GM21447 (cell line): ENCODE measurements around the gene HOXA5.

Experiments used
- ATAC-seq: cut with Tn5 transposase; IDR thresholded peaks from one replicate; pipeline ENCODE4 v1.9.1; 2021; ENCODE audit not compliant: unreplicated experiment

Gene HOXA5

GRCh38 chr7:27160546-27161213 is 17.2 kb upstream of the HOXA5 start:
- ATAC-seq, result no peak

DNA sequence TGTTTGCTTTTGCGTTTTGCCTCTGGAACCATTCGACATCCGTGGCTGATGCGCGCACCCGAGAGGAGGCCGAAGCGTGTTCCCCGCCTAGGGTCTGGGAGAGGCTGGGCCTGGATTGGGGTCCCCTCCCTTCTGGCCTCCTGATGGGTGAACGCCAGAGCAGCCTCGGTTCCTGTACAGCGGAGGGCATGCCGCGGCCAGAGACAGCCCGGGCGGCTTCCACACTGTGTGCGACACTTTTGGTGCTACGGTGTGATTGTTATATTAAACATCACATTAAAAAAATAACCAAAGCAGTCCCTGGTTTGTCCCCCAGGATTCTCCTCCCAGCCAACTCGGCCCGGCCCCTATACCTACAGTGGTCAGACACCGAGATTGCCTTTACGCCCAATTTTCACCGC is 16.7 kb upstream of the HOXA5 start:
- no peak for ATAC-seq

- no peak for ATAC-seq
Measured at GRCh38 chr7:27159266-27160144, 16.0 kb upstream of the HOXA5 start.

- no peak for ATAC-seq
Measured at GRCh38 chr7:27158436-27159265, 15.2 kb upstream of the HOXA5 start.

- no peak for ATAC-seq
Measured at GRCh38 chr7:27157702-27158431, 14.4 kb upstream of the HOXA5 start.

- ATAC-seq, result no peak
Measured at GRCh38 chr7:27156916-27157701, 13.6 kb upstream of the HOXA5 start.

DNA sequence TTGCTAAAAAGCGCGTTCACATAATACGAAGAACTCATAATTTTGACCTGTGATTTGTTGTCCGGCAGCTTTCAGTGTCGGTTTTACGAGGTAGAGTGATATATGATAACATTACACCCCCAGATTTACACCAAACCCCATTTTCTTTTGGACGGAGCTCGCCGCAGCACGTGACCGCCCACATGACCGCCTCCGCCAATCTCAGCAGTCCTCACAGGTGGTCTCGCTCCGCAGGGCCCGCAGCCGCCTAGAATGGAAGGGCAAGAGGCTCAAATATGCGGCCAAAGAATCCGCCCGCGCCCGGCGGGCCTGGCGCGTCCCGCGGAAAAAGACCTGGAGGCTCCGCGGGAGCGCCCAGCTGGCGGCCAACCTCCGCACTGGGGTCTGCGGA is 13.0 kb upstream of the HOXA5 start, which contains the start of gene HOXA7:
Gene HOXA7, minus strand, starts transcription at position 168 of the 391 bp plus-strand sequence. Its CDS starts 130 bp downstream, at position 38.
- no peak for ATAC-seq

- no peak for ATAC-seq
Measured at GRCh38 chr7:27155816-27156507, 12.5 kb upstream of the HOXA5 start.

DNA sequence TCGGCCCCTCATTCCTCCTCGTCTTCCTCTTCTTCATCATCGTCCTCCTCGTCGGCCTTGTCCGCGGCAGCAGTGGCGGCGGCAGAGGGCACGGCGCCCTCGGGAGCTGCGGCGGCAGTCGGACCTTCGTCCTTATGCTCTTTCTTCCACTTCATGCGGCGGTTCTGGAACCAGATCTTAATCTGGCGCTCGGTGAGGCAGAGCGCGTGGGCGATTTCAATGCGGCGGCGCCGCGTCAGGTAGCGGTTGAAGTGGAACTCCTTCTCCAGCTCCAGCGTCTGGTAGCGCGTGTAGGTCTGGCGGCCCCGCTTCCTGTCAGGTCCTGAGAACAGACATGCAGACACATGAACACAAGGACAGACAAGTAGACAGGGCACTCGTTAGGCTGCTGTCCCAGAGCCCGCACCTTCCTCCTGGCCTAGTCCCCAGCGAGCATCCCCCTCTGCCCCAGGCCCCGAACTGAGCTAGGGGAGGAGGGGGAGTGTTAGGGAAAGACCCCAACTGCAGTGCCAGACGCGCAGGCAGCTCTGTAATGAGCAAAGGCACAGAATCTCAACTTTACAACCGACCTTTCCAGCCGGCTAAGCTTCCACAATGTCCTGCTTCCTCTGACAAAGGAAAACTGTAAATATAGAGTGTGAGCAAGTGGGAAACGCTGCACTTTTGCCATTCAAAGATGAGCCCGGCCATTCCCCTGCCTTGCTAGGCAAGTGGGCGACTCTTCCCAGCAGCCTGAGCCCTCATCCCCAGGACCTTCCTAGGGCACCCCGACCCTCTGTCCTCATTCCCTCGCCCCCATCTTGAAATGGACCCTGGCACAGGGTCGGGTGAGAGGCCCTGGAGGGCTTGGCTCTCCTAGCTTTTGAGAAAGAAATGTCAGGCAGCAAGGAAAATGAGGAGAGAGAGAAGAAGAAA is 11.7 kb upstream of the HOXA5 start:
- ATAC-seq, result no peak

DNA sequence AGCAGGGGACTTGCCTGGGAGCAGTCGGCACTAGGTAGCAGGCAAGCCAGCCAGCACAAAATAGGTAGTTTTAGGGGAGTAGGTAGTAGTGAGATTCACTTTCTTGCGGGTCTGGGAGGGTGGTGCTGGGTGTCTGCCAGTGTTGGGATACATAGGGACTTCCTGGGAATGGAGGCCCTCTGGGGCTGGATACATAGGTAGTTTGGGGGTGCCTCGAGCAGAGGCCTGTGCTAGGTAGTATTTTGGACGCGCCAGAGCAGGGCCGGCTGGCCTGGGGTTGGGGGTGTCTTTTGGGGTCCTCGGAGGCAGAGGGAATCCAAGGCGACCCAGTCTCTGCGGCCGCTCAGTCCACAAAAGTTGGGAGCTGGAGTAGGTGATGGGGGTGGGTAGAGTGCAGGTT is 10.9 kb upstream of the HOXA5 start:
- no peak for ATAC-seq

DNA sequence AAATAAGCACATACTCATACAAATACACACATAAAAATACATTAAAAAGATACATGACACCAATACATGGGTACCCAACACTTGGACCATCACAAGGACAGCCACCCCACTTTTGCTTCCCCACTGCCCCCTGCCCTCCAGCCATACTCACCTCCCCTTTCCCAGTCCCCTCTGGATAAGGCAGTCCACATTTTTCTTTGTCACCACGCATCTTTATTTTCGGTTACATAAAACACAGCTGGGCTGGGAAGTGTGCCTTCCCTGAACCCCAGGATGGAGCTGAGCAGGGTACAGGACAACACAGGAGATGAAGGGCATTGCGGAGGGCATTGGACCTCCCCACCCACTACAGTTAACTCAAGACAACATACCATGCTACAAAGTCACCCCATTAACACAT is 10.0 kb upstream of the HOXA5 start:
- ATAC-seq, result no peak

- ATAC-seq, result no peak
Measured at GRCh38 chr7:27152816-27153442, 9.4 kb upstream of the HOXA5 start.

GRCh38 chr7:27151931-27152815 is 8.7 kb upstream of the HOXA5 start, which contains the start of gene HOXA3:
HOXA3 (minus strand) TSS chr7:27152583; CDS start chr7:27110640, 41,943 bp downstream.
- ATAC-seq, result no peak

DNA sequence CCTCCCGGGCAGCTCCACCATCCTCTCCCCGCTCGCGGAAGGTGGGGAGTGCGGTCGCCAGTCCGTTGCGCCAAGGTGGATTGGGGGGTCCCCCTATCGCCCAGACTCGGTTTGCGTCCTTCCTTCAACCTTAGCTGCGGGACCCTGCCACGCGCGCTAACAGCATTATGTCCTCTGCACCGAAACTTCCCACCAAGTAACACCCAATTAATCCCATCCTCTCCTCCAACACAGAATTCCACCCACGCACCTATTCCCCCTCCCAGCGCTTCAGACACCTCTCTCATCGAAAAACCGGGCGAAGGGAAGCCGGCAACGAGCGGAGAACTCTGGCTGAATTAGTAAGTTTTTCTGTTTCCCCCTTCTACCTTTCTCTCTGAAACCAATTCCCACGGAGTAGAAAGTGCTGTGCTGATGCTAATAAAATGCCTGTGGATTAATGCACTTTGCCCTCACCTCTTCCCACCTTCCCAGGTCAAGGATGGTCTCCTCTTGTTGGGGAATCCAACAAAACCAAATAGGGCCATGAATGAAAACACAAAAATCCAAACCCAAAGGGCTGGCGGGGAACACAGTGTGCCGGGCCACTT is 8.0 kb upstream of the HOXA5 start:
- ATAC-seq, result no peak

- ATAC-seq, result peak; percentile 65
Measured at GRCh38 chr7:27150568-27151340, 7.3 kb upstream of the HOXA5 start.
